ENCODE measurements around the gene TM7SF2.

GRCh38 chr11:65066315-65066714, 45.4 kb upstream of the TM7SF2 start:
- TF ChIP-seq CTCF (IDR thresholded peaks at IDR 0.05): no peak
- TF ChIP-seq POLR2A (IDR thresholded peaks at IDR 0.05): no peak
